Right ventricle myocardium superior (tissue), 1 donor: ENCODE results near the gene COL25A1. TPM values are rescaled to one million over a fixed set of nuclear protein-coding genes. Genes with fewer than 3 reads are reported as not detected.
A peak's percentile ranks its signal among the peaks of the same experiment; 100 is the strongest.

Source experiments
- ATAC-seq: fragments of 200-7000 bp; cut with Tn5 transposase; one replicate; pipeline ENCODE4 v1.9.1; 2020; ENCODE audit warnings: mild to moderate bottlenecking; ENCODE audit not compliant: poor library complexity
- DNase-seq: peaks from one replicate; pipeline ENCODE4 v3.0.0-alpha.2; 2020
- intact Hi-C: fragments of 100-400 bp; cut with DNase I; formaldehyde crosslinking; loops from one replicate; pipeline ENCODE4 v1.11.2; 2022
- total RNA-seq: library from RNA; stranded (reverse); fragmentation: NEBNext Ultra II Directional; extraction: Animal tissue kit (Norgen Biotek cat#: 25700); gene quantifications from one replicate; pipeline ENCODE4 v1.2.1, GENCODE V29; 2021
- donor health status: DM: no; HTN: yes; CAD: no; lungs with severe emphysema.

The COL25A1 gene
- total RNA-seq, 1 donor from 2014 or later, result 0.24 TPM

DNA sequence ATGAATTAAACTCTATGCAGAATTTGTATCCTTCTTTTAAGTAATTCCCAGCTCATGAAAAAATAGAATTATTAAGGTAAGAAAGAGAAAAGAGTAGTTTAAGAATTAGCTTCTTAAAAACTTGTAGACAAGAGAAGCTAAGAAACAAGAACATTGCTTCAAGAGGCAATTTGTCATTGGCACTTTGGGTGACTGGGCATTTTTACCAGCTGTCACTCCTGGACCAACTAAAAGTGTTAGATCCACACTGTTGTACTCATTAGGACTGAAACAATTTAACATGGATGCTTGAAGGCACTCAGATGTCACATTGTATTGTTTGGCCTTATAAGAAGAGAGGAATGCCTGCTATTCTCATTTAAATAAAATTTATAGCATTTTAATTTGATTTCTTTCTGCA, 7.4 kb downstream of the COL25A1 start:
- no peak for ATAC-seq
- DNase-seq, result no peak
- intact Hi-C loops, result no loop called here

DNA sequence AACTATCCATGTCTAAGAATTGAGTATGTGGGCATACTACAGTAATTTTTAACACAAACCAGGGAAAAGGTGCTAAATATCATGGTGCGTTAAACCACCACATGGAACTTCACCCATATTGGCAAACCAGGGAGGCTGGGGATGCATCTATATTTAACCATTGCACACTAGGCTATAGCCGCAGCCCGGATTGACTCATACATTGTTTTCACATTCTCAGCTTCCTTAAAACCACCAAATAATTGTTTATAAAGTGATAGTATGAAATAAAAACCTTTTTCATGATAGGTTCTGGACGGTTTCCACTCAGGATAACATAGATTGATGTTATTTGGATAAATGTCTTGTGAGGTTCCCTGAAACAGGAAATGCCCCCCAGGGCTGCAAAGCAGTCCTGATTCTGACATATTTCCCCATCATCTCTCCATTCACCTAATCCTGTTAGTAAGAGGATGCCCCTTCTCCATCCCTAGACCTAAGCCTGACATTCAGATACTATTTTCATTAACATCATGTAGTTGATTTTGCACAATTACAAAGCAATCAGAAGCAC, 7.9 kb downstream of the COL25A1 start:
- intact Hi-C loops, result no loop called here
- no peak for DNase-seq
- ATAC-seq, result no peak

DNA sequence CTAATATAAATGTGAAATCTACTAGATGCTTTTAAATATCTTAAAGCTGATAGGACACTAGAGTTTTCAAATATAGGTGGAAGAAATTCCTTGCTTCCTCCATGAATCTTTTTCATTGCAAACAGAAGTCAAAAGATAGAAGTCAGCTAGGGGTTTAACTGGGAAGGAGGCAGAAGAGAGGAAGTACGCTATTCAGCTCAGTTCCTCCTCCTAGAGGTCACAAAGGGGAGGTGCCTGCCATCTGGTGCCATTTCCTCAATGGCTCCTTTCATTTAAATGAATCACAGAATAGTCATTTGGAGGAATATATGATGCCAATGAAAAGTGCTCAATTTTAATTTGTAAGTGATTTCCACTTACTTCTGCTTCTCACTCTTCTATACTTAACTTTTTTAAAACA, 8.5 kb downstream of the COL25A1 start:
- ATAC-seq (no peak), DNase-seq (no peak)
- intact Hi-C loops, result no loop called here

DNA sequence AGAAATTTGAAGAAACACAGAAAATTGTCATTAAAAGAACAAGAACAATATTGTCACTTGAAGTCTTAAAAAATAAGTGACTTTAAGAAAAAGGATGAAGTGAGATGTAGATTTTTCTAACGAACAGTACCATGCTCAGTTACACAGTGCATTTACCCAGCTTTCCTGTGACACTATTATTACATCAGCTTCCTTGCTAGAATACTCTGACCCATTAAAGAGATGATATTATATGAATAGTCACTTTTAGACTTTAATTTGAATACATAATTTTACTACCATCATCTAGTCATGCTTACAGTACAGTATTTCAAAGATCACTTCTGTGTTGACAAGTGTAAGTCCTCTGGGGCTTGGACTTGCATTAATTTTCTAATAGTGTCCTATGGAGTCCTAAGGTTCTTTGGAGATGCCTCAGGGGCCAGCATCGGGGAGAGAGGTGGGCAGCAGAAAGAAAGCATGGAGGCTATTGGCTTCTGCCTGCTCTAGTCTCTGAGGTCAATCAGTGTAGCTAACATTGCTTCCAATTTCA, 10.7 kb downstream of the COL25A1 start:
- DNase-seq (no peak), ATAC-seq (no peak)
- intact Hi-C loops, result no loop called here

GRCh38 chr4:109290918-109291317, 11.5 kb downstream of the COL25A1 start:
- DNase-seq, result no peak
- ATAC-seq, result peak; percentile 88
- intact Hi-C loops, result no loop called here

DNA sequence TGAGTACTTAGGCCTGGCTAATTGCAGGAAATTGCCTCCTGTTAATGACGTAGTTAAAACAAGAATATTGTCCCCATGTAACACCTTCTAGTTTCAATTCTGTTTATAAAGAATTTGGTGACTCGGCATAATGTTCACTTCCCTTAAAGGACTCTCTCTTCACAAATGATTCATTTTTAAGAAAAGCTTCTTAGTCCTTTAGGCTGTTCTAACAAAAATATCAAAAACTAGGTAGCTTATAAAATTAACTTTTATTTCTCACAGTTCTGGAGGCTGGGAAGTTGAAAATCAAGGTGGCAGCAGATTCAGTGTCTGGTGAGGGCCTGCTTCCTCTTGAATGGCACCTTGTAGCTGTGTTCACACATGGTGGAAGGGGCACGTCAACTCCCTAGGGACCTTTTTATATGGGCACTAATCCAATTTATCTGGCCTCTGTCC, 23.8 kb downstream of the COL25A1 start:
- DNase-seq, result no peak
- intact Hi-C loops, result no loop called here
- ATAC-seq, result no peak

DNA sequence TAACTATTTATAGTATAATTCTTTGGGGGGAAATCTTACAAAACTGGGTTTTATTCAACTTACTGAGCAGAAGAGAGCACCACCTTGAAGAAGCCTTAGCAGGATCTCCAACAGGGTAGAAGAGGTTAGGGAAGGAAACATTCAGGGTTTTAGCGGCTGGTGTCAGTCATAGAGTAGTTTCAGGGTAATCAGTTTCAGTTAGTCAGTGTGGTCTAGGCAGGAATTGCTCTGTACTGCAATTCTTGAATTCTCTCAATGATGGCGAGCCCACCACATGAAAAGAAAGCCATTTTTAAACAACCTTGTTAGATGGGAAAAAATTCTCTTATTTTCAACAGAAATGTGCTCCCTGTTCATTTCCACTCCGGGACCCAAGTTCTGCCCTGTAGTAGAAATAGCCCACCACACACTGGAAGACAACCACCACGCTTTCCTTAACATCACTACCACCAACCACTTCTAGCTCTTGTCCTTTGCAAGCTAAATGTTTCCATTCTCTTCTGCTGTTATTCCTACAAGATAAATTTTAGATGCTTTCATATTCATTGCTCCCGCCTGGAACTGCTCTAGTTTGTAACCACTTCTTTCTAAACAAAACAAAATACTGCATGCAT, 25.9 kb downstream of the COL25A1 start:
- DNase-seq, result no peak
- ATAC-seq, result no peak
- intact Hi-C loops, result no loop called here

DNA sequence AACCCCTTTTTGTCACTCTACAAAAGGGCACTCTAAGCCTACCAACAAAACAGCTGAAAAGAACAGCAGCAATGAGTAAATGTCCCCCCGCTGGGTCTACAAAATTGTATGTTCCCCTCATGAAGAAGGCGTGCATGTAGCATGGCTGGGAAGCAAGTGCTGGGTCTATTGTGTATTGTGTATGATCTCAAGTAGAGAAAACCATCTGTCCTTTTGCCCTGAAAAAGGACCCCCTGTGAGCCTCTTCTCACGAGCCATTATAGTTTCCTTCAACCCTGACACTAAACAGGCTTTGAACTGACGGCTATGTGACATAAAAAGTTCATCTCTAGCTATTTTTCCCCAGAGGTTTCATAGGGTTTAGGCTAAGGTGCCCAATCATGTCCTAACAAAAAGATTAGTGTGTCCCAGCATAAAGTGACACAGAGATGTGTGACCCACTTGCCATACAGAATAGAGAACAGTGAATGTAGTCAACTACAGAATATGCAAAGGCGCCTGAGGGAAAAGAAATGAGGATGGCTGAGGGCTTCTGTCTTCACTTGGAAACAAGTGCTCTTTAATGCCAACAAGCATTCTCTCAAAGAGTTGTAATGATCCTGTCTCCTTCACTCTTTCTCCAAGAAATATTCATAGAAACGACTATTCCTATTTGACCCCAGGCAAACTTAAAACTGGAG, 27.3 kb downstream of the COL25A1 start:
- no peak for DNase-seq
- ATAC-seq, result no peak
- intact Hi-C loops, result no loop called here

- intact Hi-C loops, result no loop called here
- ATAC-seq (no peak), DNase-seq (no peak)
Measured at GRCh38 chr4:109266891-109267290, 35.6 kb downstream of the COL25A1 start.

DNA sequence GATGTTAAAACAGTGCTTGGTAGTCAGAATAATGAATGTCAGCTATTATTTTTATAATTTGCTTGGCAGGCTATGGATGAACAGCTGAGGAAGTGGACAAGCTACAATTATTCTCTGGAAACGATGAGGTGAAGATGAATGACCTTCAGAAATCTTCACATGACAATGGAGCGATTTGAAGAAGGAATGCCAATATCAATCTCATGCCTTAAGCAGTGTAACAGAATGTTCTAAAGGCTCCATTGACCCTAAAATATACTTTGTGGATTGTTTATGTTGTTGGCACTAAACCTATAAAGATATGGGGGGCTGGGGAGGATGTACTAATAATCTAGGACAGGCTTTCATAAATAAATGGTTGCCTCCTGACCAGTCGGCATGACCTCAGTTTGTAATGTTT, 36.2 kb downstream of the COL25A1 start:
- ATAC-seq (no peak), DNase-seq (no peak)
- intact Hi-C loops, result no loop called here

DNA sequence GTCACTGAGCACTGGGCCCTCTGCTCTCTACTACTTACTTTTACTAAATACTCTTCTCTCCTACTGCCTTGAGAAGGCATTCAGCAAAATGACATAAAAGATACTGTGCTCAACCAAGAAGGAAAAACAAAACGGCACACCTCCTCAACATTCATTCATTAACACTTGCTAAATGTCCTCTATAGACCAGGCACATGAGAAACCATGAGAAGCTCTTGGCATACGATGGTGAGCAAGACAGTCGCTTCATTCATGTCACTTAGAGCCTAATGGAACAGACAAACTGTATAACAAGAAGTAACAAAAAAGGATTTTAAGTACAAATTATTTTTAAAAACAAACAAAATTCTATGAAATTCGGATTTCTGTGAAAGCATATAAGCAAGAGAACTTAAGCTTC, 38.7 kb downstream of the COL25A1 start:
- no peak for DNase-seq
- ATAC-seq, result no peak
- intact Hi-C loops, result no loop called here

- intact Hi-C loops, result no loop called here
- DNase-seq (no peak), ATAC-seq (no peak)
Measured at GRCh38 chr4:109256818-109257217, 45.6 kb downstream of the COL25A1 start.

DNA sequence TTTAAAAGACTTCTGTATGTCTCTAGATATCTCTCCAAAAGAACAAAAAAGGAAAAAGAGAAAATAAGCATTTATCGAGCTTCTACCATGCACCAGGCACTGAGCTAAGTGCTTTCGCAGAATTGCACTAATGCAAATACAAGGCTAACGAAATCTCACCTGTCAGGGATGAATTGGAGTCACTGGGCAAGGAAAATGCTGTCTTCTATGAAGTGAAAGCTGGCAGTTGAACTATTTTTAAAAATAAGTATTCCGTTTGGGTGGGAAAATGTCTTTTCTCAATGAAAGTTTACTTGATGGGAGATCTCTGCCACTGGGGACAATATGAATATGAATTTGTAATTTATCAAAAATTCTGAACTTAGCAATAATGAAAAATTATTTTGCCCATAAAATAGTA, 47.6 kb downstream of the COL25A1 start:
- intact Hi-C loops, result no loop called here
- no peak for ATAC-seq
- DNase-seq, result no peak

GRCh38 chr4:109251396-109251795, 51.1 kb downstream of the COL25A1 start:
- ATAC-seq (no peak), DNase-seq (no peak)
- intact Hi-C loops, result no loop called here

DNA sequence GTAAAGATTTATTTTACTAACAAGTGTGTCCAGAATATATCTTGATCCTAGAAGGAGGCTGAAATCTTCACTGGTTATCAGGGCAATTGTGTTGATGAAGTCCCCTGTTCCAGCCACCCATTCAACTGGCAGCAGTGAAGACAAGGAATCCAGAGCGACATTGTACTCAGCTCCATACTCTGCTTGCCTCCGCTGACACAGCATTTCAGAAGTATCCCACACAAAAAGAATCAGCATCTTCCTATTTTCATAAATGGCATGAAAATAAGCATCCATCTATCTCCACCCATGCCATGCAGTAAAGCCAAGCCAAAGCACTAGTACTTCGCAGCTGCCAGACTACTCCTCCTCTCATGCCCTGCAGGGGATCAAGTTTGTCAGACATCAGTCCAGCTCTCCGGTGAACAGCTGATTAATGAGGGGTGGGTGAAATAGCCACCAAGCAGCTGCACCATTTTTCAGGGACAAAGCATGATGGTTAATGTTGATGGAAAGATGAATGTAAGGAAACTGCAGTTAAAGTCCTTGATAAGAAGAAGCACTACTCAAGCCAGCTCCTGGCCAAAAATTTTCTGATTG, 54.0 kb downstream of the COL25A1 start:
- no peak for ATAC-seq
- intact Hi-C loops, result no loop called here
- no peak for DNase-seq

DNA sequence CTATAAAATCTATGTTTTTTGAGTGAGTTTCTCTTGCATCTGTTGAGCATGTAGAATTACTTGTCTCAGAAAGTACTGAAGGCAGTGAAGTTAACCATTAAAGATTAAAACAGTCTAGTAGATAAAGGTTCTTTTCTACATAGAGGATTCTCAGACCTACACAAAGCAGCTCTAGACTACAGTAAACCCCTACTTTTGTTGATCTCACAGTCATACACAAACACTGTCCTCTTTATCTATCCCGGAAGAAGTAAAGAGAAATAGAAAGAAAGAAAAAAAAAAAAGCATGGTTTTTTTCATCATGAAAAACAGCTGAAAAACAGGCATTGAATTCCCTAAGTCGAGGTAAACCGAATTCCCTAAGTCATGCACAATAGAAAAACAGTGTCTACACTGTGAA, 58.6 kb downstream of the COL25A1 start:
- DNase-seq, result no peak

GRCh38 chr4:109238746-109239145, 63.7 kb downstream of the COL25A1 start:
- intact Hi-C loops, result no loop called here
- no peak for DNase-seq
- no peak for ATAC-seq

More for the DNA sequence above, 58.6 kb downstream of the COL25A1 start:
- intact Hi-C loops, result no loop called here
- no peak for ATAC-seq

GRCh38 chr4:109235683-109236082, 66.8 kb downstream of the COL25A1 start:
- DNase-seq (no peak), ATAC-seq (no peak)
- intact Hi-C loops, result no loop called here

GRCh38 chr4:109234596-109234995, 67.9 kb downstream of the COL25A1 start:
- intact Hi-C loops, result no loop called here
- DNase-seq, result no peak
- no peak for ATAC-seq

- ATAC-seq (no peak), DNase-seq (no peak)
- intact Hi-C loops, result no loop called here
Measured at GRCh38 chr4:109233570-109233969, 68.9 kb downstream of the COL25A1 start.
